NCI-H2227 (cell line): Measurements from ENCODE around the gene IFTAP.
"Not testable (repeated sequence)": the region's sequence is repeated elsewhere in the genome, so short reads cannot be mapped to it uniquely, and the experiment has no call there.

Experiments used
- DNase-seq: peaks from one replicate; lab custom pipeline; 2025; ENCODE audit not compliant: unreplicated experiment; lab: John Stamatoyannopoulos, UW

Gene IFTAP

DNA sequence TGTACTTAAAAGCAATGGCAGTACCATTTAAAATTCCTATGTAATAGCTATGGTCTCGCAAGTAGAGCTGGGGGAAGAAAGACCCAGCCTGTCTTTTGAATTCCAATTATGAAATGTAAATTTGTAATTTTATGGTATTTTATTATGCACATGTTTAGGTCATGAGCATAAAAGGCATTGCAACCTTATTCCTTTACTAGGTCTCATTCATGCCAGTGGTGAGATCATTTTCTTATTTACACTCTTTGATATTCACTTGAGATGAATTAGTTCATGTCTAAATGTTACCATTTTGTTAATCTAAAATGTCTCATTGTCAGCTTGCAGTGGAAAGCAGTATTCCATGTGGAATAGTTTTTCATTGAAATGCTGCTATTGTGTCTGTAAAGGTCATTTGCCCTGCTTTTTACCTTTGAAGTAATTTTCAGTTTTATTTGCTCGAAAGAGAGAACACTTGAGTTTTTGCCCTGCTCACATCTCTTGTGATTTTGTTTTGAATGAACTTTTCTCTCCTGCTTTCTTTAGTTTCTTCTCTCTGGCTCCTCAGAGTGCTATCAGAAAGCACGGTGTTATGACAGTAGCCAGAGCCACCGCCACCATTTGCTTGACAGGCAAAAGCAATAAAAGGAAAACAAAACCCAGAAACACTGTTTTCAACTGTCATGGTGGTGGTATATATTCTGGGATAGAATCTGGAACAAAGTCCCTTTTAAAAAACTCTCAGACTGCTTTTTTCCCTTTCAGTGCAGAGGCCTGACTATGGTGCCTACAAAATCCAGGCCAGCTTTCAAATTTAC, 41.0 kb downstream of the IFTAP start:
- DNase-seq: no peak

DNA sequence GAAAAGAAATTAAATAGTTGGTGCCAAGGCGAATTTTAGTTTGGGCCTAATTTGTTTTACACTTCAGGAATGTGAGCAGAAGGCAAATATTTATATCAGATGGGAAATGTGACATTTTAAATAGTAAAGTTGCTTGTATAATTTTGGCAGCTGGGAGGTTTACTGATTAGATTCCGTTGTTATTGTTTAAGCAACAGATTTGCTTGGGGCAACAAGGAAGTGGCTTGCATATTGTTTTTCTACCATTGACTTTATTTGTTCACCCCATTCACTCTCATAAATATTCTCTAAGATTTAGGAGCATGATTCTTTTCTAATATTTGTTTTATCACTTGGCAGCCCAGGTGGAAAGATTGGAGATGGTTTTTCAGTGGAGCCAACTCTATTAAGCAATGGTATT, 44.3 kb downstream of the IFTAP start:
- no peak for DNase-seq

DNA sequence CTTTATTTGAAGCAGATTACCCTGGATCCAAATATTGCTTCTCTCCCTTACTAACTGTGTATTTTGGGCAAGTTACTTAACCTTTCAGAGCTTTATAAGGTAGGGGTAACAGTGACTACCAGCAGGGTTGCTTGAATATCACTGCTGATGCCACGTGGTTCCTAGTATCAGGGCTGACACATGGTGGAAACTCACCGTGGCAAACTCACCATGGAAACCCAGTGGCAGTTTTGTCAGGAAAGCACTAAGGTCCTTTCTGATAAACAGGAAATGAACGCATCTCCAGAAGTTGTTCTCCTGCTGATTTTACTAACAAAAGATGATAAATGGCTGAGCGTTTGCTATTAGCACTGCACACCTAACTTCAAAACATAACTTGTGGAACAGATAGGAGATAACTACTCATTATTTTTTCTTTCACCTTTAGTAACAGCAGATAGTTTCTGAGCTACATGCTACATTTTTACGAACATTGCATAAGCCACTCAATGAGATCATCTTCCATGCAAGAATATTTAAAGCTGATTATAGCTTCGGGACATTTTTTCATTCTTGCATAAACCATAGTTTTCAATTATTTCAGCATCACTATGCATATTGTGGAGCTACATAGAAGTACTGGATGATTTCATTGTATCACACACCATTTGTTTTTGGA, 63.4 kb downstream of the IFTAP start:
- no peak for DNase-seq

DNA sequence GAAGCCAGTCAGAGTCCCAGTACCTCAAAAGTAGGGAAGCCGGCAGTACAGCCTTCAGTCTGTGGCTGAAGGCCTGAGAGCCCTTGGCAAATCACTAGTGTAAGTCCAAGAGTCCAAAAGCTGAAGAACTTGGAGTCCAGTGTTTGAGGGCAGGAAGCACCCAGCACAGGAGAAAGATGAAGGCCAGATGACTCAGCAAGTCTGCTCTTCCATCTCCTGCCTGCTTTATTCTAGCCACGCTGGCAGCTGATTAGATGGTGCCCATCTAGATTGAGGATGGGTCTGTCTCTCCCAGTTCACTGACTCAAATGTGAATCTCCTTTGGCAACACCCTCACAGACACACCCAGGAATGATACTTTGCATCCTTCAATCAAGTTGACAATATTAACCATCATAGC, 67.1 kb downstream of the IFTAP start:
- DNase-seq: not testable (repeated sequence)

DNA sequence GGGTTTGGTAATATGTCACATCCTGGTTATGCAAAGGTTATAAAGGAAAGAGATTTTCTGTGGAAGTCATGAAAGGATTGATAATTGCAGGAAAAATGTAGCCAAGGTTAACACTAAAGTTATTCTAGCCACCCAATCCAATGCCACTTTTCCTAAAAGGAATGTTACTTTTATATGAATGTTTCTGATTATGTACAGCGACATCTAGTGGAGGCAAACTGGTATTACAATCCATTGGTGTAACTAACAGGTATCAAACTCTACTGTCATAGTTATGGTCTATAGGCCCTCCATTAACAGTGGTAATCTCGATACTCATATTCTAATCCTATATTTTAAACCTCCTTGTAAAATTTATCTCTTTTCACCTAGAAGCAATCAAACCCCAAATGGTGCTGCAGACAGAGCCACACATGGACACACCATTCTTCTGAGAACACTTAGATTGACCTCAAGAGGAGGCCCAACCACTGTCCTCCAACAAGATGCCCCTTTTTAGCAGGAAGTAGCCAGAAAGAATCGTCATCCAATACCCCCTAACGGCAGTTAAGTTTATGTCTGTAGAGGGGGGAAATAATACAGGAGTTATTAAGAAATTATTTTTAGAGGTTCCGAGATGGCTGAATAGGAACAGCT, 78.6 kb downstream of the IFTAP start:
- DNase-seq: peak; percentile 43

DNA sequence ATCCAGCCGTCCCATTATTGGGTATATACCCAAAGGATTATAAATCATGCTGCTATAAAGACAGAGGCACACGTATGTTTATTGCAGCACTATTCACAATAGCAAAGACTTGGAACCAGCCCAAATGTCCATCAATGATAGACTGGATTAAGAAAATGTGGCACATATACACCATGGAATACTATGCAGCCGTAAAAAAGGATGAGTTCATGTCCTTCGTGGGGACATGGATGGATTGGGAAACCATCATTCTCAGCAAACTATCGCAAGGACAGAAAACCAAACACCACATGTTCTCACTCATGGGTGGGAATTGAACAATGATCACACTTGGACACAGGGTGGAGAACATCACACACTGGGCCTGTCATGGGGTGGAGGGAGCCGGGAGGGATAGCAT, 85.2 kb downstream of the IFTAP start:
- DNase-seq: not testable (repeated sequence)

DNA sequence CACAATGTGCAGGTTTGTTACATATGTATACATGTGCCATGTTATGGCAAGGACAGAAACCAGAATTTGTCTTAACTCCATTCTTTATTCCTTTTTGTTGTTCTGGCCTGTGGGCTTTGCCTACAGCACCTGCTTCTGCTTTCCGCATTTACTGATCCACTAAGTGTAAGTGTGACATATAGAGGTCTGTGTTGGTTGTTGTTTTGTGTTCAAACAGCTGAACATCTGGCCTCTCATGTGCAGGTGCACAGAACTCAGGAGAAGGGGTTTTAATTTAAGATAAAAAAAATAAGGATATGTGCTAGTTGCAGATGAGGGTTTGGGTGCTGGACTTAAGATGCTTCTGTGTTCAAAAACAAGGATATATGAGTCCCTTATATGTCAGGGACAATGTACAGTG, 89.5 kb downstream of the IFTAP start:
- DNase-seq: no peak

DNA sequence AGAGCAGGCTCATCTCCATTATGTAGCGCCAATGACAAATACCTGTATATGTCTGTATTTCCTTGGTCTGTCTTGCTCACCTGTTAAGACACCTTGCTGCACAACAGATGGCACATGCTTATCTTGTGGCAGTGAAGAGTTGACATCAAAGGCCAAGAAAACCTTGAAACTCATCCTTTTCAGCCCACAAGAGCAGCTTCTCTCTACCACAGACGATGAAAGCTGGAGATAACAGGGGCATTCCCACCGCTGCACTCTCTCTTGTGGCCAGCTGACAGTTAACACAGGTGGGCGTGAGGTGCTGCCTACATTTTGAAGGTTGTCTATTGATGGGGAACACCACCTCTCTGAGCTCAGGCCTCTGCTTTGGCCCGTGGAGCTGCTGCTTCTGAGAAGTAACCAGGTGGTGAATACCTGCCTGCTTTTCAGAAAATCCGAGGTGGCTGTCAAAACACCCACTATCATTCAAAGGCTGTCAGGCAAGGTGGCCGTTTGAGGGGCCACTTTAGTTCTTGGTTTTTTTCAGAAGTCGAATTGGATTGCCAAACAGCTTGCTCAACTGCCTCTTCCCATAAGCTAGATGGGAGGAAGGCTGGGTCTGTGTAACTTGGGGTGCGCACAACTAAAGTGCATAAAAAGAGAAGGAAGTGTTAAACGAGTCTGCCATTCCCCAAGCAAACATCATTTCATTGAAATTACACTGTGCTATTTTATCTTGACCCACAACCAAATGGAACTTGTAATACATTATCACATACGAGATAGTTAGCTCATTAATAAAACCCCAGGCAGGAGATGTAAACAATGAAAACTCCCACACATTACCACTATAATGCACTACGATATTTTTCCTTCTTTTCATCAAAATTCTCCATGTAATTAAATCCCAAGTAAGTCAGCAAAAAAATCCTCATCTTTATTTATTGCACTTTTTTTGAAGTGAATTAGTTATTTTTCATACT, 90.8 kb downstream of the IFTAP start:
- DNase-seq: no peak

DNA sequence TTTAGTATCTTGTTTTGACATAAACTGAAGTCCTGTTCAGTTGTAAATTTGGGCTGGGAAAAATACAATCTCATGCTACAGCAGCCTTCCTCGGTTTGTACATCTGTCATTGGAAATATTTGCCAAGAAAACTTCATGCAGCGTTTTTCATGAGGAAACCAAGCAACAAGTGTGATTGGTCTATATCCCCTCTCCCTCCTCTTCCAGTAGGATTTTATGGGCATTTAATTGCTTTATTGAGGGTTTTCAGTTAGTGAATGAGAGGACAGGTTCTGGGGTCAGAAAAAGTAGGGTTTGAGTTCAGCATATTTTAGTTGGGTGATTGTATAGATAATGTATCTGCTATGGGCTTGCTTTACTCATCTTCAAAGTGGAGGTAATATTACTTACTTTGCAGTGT, 93.8 kb downstream of the IFTAP start:
- no peak for DNase-seq

DNA sequence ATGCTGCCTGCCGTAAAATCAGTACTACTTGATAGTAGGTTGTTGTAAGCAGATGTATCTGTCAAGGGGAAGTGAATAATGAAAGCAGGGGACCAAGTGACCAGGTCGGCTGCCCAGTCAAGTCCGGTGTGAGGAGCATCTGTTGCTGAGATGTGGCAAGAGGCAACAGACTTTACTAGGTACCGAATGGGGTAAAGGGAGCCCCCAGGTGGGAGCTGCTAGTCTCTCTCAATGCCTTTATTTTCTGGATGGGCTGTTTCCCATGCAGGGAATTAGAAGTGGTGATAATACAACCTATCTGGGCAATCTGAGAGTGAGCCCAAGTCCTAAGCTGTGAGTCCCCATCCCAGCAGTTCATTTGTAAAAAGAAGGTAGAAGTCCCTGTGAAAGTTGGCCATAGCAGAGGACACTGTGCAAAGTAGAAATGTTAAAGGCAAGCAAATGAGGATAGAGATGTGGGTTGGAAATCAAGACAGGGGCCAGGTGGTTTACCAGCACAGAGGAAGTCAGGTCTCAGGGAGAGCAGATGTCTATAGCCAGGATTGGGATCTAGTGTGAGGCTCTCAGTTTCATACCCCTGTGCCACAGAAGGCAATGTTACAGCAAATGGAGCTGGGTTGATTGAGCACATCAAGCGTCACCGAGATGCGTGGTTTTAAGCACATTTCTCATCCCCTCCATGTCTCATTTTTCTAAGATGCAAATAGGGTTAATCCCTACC, 94.4 kb downstream of the IFTAP start:
- DNase-seq: no peak

DNA sequence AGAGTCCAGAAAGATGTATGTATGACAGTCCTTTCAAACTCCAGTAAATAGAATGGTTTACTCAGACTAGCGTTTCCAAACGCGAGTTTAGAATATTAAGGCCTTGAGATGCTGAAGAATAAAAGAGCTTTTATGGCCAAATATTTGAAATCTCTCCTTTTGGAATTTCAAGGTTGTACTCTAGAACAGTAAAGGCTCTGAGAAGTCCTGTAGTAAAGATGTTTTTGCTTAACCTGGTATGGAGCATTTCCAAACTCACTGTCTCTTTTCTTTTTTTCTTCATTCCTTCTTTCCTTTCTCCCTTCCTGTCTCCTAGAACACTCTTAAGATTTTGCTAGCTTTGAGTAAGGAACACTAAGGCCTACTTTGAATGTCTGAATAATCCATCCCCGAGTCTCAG, 95.1 kb downstream of the IFTAP start:
- no peak for DNase-seq

DNA sequence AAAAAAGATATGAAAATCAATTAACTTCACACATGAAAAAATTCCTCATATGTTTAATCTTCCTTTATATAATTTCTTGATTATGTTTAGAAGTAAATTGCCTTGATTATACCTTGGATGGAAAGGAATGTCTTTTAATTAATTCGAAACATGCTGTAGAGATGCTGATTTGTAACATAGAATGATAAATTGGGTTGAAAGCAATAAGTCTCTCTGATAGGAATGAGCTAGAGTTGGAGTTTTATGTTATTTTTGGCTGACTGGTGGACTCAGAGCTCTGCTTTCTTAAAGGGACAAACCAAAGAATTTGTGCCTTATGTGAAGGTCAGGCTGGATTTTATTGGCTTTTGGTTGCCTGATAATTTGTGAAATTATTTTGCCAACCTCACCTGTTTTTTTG, 98.4 kb downstream of the IFTAP start:
- no peak for DNase-seq

DNA sequence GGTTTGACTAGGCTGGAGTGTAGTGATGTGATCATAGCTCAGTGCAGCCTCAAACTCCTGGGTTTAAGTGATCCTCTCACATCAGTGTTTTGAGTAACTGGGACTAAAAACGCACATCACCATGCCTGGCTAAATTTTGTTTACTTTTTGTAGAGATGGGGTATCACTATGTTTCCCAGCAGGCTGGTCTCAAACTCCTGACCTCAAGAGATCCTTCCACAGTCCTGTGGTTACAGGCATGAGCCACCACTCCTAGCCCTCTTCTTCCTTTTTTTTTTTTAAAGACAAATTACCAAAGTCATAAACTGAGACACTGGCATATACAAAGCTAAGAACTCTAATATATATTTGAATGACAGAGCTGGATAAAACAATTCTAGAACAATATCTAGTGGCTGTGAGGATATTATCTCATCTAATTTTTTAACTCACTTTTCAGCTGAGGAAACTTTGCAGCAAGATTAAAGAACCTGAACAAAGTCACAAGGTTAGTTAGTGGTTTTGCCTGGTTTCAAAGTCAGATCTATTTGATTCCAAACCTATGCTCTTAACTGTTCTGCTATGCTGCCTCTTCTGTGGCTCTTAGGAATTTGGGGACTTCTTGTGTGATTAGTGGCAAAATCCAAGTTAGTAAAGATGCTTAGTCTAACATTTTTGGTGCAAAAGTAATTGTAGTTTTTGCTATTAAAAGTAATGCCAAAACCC, 99.0 kb downstream of the IFTAP start:
- DNase-seq: no peak

DNA sequence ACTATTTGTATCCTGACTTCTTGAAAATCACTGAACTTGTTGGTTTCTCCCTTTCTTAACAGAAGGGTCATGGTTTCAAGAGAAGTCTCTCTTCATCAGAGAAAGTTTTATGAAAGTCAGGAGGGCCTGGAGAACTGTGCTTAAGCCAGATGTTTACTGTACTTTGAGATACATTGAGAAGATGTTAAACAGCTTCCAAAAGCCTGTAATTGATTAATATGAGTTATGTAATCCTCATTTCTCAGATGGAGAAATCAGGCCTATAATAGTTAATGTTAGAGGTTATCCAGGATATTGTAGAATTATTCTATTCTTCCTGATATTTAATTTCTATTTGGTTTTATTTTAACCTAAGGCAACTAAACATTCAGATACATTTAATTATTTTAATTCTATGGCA, 100.8 kb downstream of the IFTAP start:
- no peak for DNase-seq

DNA sequence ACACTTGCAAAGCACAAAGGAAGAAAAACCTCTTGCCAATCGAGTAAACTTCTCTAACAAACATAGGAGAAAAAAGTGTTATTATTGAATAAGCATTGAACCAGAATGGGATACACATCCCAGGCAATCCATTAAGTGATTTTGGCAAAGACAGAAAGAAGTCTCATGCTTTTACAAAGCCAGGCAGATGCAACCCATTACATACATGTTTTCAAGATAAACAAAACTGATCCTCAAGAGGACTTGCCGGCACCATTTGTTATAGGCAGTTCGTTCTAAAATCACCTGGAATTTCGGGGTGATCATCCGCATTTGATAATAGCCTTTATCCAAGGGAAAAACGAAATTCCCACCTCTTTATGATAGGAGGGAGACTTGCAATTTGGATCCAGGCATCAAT, 101.3 kb downstream of the IFTAP start:
- DNase-seq: no peak

DNA sequence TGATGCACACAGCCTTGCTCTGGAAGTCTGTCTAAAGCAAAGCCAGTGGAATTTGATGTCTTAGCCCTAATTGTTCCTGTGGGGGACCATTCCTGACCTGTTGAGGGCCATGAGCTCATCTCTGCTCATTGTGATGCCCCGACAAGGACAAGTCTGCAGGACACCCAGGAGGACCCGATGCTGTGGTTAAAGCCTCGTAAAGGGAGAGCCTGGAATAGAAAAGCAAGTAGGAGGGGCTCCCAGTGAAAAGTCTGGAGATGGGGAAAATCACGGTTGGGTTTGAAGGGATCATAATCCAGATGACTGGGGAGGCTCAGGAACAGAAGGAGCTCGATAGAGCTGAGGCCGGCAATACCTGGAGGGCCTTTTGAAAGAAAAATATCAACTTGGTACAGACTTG, 102.2 kb downstream of the IFTAP start:
- no peak for DNase-seq

DNA sequence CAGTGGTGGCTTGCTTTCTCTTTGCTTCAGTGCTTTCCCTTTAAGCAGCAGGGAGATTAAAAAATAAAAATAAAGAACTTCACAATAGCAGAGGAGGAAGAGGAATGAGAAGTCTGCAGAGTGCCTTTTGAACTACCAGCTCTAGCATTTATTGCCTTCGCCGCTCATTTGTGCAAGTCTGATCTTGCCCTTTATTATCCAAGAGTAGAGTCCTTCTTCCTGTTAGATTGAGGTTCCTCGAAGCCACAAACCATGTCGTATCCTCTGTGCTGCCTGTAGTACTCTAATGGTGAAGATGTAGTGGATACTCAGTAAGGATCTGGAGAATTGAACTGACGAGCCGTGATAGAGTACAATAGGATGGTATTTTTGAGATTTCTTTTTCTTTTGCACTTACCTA, 105.0 kb downstream of the IFTAP start:
- DNase-seq: no peak

DNA sequence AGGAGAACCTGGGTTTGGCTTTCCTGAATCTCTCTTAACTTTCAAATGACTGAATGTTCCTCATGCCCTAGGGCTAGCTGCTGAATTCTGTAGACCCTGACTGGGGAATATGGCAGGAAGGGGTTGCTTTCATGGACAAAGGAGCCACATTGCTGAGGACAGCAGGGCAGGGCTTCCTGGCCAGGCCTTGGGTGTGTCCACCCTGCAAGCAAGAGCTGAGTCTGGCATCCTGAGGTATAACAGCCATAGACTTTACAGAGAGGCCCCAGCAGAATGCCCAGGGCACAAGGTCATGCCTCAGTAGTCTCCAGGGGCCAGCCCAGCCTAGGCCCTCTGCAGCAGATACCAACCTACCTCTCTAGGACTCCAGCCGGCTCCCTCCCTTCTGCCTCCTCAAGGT, 105.9 kb downstream of the IFTAP start:
- no peak for DNase-seq

DNA sequence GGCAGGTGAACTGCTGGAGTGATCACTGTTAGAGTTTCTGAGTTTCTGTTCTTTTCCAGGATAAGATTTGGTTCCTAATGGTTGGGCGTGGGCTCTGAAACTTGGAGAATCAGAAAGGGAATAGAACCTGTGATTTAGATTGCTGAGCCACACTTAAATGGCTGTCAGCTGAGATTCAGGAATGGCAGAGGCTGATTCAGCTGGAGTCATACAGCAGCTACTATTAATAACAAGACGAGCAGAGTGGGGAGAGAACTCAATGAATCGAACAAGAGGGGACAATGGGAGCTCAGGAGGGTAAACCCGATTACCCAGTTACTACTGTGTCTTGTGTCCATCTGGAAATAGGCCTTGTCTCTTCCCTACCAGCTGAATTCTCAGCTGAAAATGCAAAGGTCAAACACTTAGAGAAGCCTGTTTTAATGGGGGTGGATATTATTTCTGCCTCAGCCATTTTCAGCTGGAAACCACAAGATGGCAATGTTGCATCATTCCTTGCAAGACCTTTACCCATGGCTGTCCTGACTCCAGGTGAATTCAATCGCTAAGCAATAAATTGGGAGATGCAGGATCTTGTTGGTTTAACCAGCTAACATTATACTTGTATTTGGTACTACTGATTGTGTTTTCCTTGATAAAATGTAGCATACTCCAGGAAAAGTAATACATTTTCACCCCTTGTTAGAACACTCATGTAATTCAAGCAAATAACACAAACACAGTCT, 108.2 kb downstream of the IFTAP start:
- DNase-seq: peak; percentile 87
